ENCODE results near the gene TMEM14B.
"Not testable (repeated sequence)": the region's sequence is repeated elsewhere in the genome, so short reads cannot be mapped to it uniquely, and the experiment has no call there.

Gene TMEM14B

DNA sequence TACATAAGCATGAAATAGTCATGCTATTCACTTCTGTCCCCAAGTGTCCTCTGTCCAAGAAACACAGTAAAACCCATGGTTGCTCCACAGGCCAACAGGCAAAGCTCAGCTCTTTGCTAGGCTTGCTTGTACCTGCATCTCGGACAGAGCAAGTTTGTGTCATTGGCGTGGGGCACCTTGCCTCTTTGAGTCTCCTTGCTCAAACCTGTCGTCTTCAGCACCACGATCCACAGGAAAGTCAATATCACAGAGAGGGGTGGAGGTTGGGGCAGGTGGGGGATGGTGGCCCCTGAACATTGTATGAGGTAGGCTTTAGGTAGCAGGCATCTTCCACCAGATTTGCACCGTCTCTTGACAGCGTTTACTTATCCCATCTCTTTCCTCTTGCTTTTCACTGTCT, 4.1 kb upstream of the TMEM14B start:
- TF ChIP-seq, protein P1, sequence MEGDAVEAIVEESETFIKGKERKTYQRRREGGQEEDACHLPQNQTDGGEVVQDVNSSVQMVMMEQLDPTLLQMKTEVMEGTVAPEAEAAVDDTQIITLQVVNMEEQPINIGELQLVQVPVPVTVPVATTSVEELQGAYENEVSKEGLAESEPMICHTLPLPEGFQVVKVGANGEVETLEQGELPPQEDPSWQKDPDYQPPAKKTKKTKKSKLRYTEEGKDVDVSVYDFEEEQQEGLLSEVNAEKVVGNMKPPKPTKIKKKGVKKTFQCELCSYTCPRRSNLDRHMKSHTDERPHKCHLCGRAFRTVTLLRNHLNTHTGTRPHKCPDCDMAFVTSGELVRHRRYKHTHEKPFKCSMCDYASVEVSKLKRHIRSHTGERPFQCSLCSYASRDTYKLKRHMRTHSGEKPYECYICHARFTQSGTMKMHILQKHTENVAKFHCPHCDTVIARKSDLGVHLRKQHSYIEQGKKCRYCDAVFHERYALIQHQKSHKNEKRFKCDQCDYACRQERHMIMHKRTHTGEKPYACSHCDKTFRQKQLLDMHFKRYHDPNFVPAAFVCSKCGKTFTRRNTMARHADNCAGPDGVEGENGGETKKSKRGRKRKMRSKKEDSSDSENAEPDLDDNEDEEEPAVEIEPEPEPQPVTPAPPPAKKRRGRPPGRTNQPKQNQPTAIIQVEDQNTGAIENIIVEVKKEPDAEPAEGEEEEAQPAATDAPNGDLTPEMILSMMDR (IDR thresholded peaks at IDR 0.05; ENCODE audit: insufficient read depth, low read length, missing control alignments), result no peak
- no peak for DNase-seq (ENCODE audit: low read depth, low spot score)
- ChIA-PET POLR2A (no interaction called here), CTCF (interaction anchor here (1.3 kb wide), 1 partner anchor 15 kb away, joined by 3 read pairs; no protein-coding TSS in a partner anchor)
- no peak overlapping the region for H3K4me3 ChIP-seq (ENCODE audit: low read depth, low read length)

DNA sequence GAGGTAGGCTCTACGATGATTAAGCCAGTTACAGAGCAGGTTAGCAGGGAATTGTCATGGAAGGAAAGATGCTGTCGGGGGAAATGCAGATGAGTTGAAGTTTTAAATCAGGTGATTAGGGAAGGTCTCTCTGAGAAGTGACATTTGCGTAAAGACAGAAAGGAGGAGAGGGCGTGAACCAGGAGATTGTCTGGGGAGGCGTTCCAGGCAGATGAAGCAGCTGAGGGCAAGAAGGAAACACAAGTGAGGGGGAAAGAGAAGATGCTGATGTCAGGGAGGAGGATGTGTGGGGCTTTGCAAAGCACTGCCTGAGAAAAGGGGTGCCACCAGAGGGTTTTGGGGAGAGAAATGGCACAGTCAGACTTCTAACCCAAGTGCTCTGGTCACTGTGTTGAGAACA, 2.5 kb upstream of the TMEM14B start:
- ChIA-PET CTCF (interaction anchor here (1.2 kb wide), 1 partner anchor 22 kb away, joined by 3 read pairs; the partner anchor contains the start of gene TMEM14C), POLR2A (no interaction called here)
- TF ChIP-seq, protein P1 (IDR thresholded peaks at IDR 0.05; ENCODE audit: insufficient read depth, low read length, missing control alignments), result no peak
- no peak for DNase-seq (ENCODE audit: low read depth, low spot score)
- no peak overlapping the region for H3K4me3 ChIP-seq (ENCODE audit: low read depth, low read length)

DNA sequence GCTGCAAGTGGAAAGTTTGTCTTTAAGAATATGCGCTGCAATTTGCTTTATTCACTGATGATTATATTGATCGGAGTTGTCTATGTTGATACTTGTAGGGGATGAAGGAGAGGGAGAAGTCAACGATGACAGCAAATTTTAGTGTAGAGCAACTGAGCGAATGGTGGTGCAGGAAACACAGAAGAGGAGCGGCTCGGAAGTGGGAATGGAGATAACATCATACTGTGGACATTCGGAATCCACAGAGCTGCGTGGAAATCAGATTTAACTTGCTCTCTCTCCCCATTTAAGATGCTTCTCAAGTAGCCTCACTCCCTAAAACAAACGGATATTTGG, 722 bp upstream of the TMEM14B start:
- POLR2A ChIA-PET, result interaction anchor here (0.9 kb wide), 1 partner anchor 24 kb away, joined by 3 read pairs; the partner anchor contains the start of gene TMEM14C
- CTCF ChIA-PET, result interaction anchor here (1.3 to 1.9 kb wide), 4 partner anchors 8 to 14 kb away, joined by 3 to 8 read pairs (median 4); no protein-coding TSS in a partner anchor
- H3K4me3 ChIP-seq (ENCODE audit: low read depth, low read length), result peak overlapping the region; percentile 90
- no peak for DNase-seq (ENCODE audit: low read depth, low spot score)
- TF ChIP-seq, protein P1 (IDR thresholded peaks at IDR 0.05; ENCODE audit: insufficient read depth, low read length, missing control alignments), result no peak

DNA sequence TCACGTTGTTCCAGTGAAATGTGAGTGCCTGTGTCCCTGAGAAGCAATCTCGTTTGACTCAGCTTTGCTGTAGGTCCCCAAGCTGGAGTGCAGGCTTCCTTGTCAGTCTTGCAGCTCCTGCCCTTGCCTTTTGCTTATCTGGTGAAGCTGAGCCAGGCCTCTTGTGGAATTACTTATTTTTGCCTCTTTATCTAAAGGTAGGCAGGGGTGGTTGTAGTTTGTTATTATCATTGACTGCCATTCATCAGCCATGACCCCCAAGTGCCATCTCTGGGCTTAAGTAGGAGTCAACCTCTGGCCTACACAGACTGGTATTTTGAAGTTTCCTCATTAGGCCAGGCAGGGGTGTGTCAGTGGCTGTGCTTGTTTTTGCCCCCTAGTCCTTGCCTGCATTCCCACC, 2.1 kb downstream of the TMEM14B start:
- DNase-seq (ENCODE audit: low read depth, low spot score), result no peak
- TF ChIP-seq, protein P1 (IDR thresholded peaks at IDR 0.05; ENCODE audit: insufficient read depth, low read length, missing control alignments), result no peak
- CTCF ChIA-PET, result interaction anchor here (1.9 to 2.9 kb wide), 2 partner anchors 8 to 52 kb away, joined by 5 to 20 read pairs; no protein-coding TSS in a partner anchor
- no peak overlapping the region; the same call in 1 of the 2 replicates for H3K4me3 ChIP-seq (ENCODE audit: low read depth, low read length)
- POLR2A ChIA-PET, result no interaction called here

DNA sequence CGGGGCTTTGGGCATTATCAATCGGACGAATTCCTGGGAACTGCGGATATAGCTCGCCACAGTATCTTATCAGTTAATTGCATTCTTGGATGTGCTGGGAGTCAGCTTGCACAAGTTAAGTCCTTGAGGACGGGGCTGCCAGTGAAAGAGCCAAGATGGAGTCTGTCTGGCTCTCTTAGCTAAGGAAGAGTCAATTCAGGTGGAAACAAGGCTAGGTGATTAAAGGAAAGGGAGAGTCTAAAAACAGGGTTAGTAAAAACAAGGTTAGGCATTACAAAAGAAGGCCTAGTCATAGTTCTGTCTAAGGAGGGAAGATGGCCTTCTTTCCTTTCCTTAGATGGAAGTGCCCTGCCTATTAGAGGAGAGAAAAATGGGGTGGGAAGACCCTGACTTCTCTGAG, 3.0 kb downstream of the TMEM14B start:
- CTCF ChIA-PET; POLR2A ChIA-PET; H3K4me3 ChIP-seq (ENCODE audit: low read depth, low read length); DNase-seq (ENCODE audit: low read depth, low spot score): not testable (repeated sequence)

DNA sequence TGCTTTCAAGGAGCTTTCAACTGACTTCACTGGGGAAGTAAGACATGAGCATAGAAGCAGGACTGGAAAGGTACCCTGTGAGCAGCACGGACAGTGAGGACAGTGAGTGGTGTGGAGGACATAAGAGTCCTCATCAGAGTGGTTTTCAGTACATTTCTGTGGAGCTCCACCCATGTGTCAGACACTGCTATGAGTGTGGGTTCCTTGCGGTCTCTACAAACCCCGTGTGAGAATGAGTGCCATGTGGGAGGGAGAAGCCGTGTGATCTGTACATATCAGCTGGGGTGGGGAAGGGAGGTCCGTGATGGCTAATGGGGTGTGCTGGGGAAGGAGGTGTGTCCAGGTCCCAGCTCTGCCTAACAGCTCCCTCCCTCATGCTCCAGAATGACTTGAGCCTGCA, 4.2 kb downstream of the TMEM14B start:
- POLR2A ChIA-PET; CTCF ChIA-PET; DNase-seq (ENCODE audit: low read depth, low spot score); H3K4me3 ChIP-seq (ENCODE audit: low read depth, low read length): not testable (repeated sequence)

DNA sequence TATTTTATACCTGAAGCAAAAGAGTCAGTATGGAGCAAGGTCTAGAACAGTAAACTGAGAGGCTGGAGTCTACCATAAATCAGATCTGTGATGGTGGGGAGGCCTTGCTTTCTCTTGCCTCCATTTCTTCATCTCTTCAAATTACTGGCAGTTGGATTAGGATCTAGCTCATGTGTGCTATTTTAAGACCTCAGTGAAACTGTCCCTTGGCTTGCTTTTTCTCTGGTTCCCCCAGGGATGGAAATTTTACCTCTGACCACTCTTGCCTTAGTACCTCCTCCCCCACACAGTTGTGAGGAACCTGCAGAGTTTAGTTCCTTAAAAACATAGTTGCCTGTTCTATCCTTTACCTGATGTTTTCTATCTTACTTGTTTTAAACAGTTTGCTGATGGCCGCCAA, 8.5 kb downstream of the TMEM14B start:
- CTCF ChIA-PET, result interaction anchor here (2.0 to 4.3 kb wide), 2 partner anchors 7 to 10 kb away, joined by 8 to 20 read pairs; partner anchors contain the start of gene TMEM14B
- POLR2A ChIA-PET, result no interaction called here
- H3K4me3 ChIP-seq (ENCODE audit: low read depth, low read length), result no peak overlapping the region
- DNase-seq (ENCODE audit: low read depth, low spot score), result no peak
- TF ChIP-seq, protein P1 (IDR thresholded peaks at IDR 0.05; ENCODE audit: insufficient read depth, low read length, missing control alignments), result no peak

All from AG04449 (cell line).